DOHH2 (cell line): ENCODE results near the gene VIT.

ENCODE experiments used
- H3F3A ChIP-seq: fragments of 200-600 bp; sonication (generic), shearing (Covaris generic); 2 replicates; pipeline ENCODE4 v1.6.0; 2016; ENCODE audit warnings: antibody characterized with exemption, mild to moderate bottlenecking; ENCODE audit not compliant: control insufficient read depth, insufficient read depth
- H3K27ac ChIP-seq: fragments of 200-600 bp; sonication (generic); 2 replicates; pipeline ENCODE4 v1.5.1; 2014; ENCODE audit warnings: low read depth, mild to moderate bottlenecking, low read length, moderate library complexity
- H3K27me3 ChIP-seq: fragments of 200-600 bp; sonication (generic); 2 replicates; pipeline ENCODE4 v1.6.1; 2014; ENCODE audit warnings: mild to moderate bottlenecking, low read length, mixed read lengths; ENCODE audit not compliant: control insufficient read depth
- H3K36me3 ChIP-seq: fragments of 200-600 bp; sonication (generic); 2 replicates; pipeline ENCODE4 v1.6.1; 2014; ENCODE audit warnings: mild to moderate bottlenecking, low read length, moderate library complexity, mixed read lengths; ENCODE audit not compliant: control insufficient read depth
- H3K4me1 ChIP-seq: fragments of 200-600 bp; sonication (generic); 2 replicates; pipeline ENCODE4 v1.6.1; 2014; ENCODE audit warnings: mild to moderate bottlenecking, low read length, mixed read lengths; ENCODE audit not compliant: control insufficient read depth
- H3K4me2 ChIP-seq: fragments of 200-600 bp; sonication (generic); 2 replicates; pipeline ENCODE4 v1.6.0; 2014; ENCODE audit warnings: mild to moderate bottlenecking, low read length, moderate library complexity
- H3K4me3 ChIP-seq: fragments of 200-600 bp; sonication (generic); 2 replicates; pipeline ENCODE4 v1.5.1; 2014; ENCODE audit warnings: mild to moderate bottlenecking, low read length, mixed read lengths
- H3K79me2 ChIP-seq: fragments of 200-600 bp; sonication (generic); 2 replicates; pipeline ENCODE4 v1.6.1; 2014; ENCODE audit warnings: mild to moderate bottlenecking, low read length, mixed read lengths; ENCODE audit not compliant: control insufficient read depth
- H3K9me2 ChIP-seq: fragments of 200-600 bp; sonication (generic); replicated peaks from 2 replicates; pipeline ENCODE4 v1.6.1; 2014; ENCODE audit warnings: mild to moderate bottlenecking, low read length, mixed read lengths; ENCODE audit not compliant: control insufficient read depth
- H3K9me3 ChIP-seq: fragments of 200-600 bp; sonication (generic); 2 replicates; pipeline ENCODE4 v1.6.1; 2014; ENCODE audit warnings: antibody characterized with exemption, low read length, mixed read lengths; ENCODE audit not compliant: control insufficient read depth, insufficient read depth
- H4K20me1 ChIP-seq: fragments of 200-600 bp; sonication (generic); 2 replicates; pipeline ENCODE4 v1.6.0; 2014; ENCODE audit warnings: low read depth, mild to moderate bottlenecking, antibody characterized with exemption, low read length, moderate library complexity; ENCODE audit not compliant: control insufficient read depth, insufficient read depth
- EZH2phosphoT487 ChIP-seq: fragments of 200-600 bp; sonication (generic); IDR thresholded peaks from 2 replicates; pipeline ENCODE4 v1.6.1; 2017; ENCODE audit warnings: borderline replicate concordance, mild to moderate bottlenecking, antibody characterized with exemption, low read length, moderate library complexity, mixed read lengths
- TF ChIP-seq, protein P1 (sequence below): fragments of 200-600 bp; sonication (generic); IDR thresholded peaks from one replicate; pipeline ENCODE4 v1.5.1; 2014; ENCODE audit warnings: antibody characterized with exemption, mild to moderate bottlenecking, low read depth, low read length; ENCODE audit not compliant: poor library complexity, severe bottlenecking

The VIT gene

DNA sequence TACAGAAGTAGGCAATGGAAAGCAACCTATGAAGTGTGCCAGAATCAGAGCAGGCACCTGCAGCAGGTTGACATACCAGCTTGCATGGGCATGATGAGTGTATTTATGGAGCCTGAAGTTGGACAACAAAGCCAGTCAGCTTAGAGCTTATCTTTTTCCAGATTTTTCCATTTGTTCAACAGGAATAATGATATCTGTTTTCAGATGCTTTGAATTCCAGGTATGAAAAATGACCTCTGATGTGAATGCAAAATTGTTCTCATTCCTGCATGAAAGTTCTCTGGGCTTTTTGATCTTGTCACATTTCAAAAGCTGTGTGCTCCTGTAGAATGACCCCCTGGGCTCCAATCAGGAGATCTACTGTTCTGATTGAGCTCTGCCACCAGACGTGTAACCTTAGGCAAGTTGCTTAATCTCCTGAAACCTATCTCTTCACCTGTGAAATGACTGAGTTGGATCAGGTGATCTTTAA, 38.2 kb upstream of the VIT start:
- no peak overlapping the region for H3K4me2 ChIP-seq
- no peaks in the 10 kb centered on the region for H3K9me2 ChIP-seq
- no peak for TF ChIP-seq EZH2phosphoT487
- TF ChIP-seq, protein P1, sequence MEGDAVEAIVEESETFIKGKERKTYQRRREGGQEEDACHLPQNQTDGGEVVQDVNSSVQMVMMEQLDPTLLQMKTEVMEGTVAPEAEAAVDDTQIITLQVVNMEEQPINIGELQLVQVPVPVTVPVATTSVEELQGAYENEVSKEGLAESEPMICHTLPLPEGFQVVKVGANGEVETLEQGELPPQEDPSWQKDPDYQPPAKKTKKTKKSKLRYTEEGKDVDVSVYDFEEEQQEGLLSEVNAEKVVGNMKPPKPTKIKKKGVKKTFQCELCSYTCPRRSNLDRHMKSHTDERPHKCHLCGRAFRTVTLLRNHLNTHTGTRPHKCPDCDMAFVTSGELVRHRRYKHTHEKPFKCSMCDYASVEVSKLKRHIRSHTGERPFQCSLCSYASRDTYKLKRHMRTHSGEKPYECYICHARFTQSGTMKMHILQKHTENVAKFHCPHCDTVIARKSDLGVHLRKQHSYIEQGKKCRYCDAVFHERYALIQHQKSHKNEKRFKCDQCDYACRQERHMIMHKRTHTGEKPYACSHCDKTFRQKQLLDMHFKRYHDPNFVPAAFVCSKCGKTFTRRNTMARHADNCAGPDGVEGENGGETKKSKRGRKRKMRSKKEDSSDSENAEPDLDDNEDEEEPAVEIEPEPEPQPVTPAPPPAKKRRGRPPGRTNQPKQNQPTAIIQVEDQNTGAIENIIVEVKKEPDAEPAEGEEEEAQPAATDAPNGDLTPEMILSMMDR: no peak
- H3K9me3 ChIP-seq: no peaks in the 10 kb centered on the region
- H3K79me2 ChIP-seq: no peaks in the 10 kb centered on the region
- no peaks in the 10 kb centered on the region for H3F3A ChIP-seq
- no peaks in the 10 kb centered on the region for H3K4me1 ChIP-seq
- H3K36me3 ChIP-seq: no peaks in the 10 kb centered on the region
- no peak overlapping the region for H3K4me3 ChIP-seq
- H4K20me1 ChIP-seq: no peaks in the 10 kb centered on the region
- peaks cover 10% of the 10 kb centered on the region; the same call in 1 of the 2 replicates for H3K27me3 ChIP-seq
- H3K27ac ChIP-seq: no peak overlapping the region

DNA sequence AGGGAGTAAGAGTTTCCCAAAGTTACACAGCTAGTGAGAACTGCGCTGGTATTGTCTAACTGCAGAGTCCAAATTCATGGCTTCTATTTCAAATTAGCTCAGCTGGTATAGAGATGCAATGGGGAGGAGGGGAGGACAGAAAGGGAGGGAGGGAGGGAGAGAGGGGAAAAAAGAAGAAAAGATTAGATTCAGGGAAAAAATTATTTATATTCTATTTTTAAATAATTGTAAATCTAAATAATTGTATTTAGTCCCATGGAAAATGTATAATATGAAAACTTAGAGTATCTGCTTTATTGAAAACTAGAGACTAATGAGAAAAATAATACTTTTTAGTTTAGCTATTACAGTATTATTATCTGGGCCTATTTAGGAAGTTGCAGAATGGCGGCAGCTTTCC, 37.3 kb upstream of the VIT start:
- H3K4me2 ChIP-seq: no peak overlapping the region
- H3K4me3 ChIP-seq: no peak overlapping the region
- no peaks in the 10 kb centered on the region for H3K79me2 ChIP-seq
- H3K9me3 ChIP-seq: no peaks in the 10 kb centered on the region
- peaks cover 10% of the 10 kb centered on the region; the same call in 1 of the 2 replicates for H3K27me3 ChIP-seq
- no peaks in the 10 kb centered on the region for H4K20me1 ChIP-seq
- H3F3A ChIP-seq: no peaks in the 10 kb centered on the region
- no peaks in the 10 kb centered on the region for H3K9me2 ChIP-seq
- no peak overlapping the region for H3K27ac ChIP-seq
- H3K36me3 ChIP-seq: no peaks in the 10 kb centered on the region
- H3K4me1 ChIP-seq: no peaks in the 10 kb centered on the region
- TF ChIP-seq, protein P1: no peak
- TF ChIP-seq EZH2phosphoT487: no peak

DNA sequence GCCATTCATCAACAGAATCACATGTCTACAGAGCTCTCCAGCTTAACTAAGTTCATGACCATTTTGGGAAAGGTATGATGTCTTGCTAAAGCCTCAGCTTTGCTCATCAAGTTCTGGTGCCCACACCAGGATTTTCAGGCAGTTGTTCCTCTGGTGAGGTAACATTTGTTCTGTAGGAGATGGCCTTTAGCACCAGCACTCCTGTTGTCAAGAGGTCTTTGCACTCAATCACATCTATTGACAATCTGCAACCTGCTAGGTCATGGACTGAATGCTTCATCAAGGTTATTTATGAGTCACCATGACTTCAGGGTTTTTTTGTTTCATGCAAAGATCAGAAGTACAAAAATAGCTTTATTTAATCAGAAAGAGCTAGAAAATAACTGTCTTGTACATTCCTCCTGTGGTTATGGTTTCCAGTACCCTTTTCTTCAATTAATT, 36.6 kb upstream of the VIT start:
- TF ChIP-seq, protein P1: no peak
- no peak for TF ChIP-seq EZH2phosphoT487
- H3K4me2 ChIP-seq: no peak overlapping the region
- H3K4me3 ChIP-seq: no peak overlapping the region

More for the DNA sequence above, 36.6 kb upstream of the VIT start:
- no peaks in the 10 kb centered on the region for H3F3A ChIP-seq
- H3K4me1 ChIP-seq: no peaks in the 10 kb centered on the region
- peaks cover 15% of the 10 kb centered on the region for H3K27me3 ChIP-seq
- no peaks in the 10 kb centered on the region for H4K20me1 ChIP-seq
- H3K27ac ChIP-seq: no peak overlapping the region
- H3K79me2 ChIP-seq: no peaks in the 10 kb centered on the region
- no peaks in the 10 kb centered on the region for H3K9me2 ChIP-seq
- no peaks in the 10 kb centered on the region for H3K36me3 ChIP-seq
- no peaks in the 10 kb centered on the region for H3K9me3 ChIP-seq
